GM12878 (cell line): ENCODE results near the gene SLC2A9.

Experiments
- CHD1 ChIP-seq: IDR thresholded peaks from 2 replicates; pipeline ENCODE4 v1.6.1; 2012; ENCODE audit warnings: low read depth, low read length, improper control_type of control experiment
- POLR2A ChIP-seq: IDR thresholded peaks from 2 replicates; pipeline ENCODE4 v1.6.1; 2011; ENCODE audit warnings: low read depth, mild to moderate bottlenecking, low read length
- RCOR1 ChIP-seq: conservative IDR thresholded peaks from 2 replicates; pipeline ENCODE4 v1.6.1; 2012; ENCODE audit warnings: low read depth, low read length, improper control_type of control experiment
- TF ChIP-seq, protein P1 (sequence below): IDR thresholded peaks from 2 replicates; pipeline ENCODE4 v1.6.1; 2011; ENCODE audit warnings: low read depth, mild to moderate bottlenecking, low read length, moderate library complexity, borderline replicate concordance; ENCODE audit errors: extremely low read depth
- TF ChIP-seq, protein P2 (sequence below): IDR thresholded peaks from 2 replicates; pipeline ENCODE4 v1.6.1; 2012; ENCODE audit warnings: low read depth, low read length, improper control_type of control experiment

DNA sequence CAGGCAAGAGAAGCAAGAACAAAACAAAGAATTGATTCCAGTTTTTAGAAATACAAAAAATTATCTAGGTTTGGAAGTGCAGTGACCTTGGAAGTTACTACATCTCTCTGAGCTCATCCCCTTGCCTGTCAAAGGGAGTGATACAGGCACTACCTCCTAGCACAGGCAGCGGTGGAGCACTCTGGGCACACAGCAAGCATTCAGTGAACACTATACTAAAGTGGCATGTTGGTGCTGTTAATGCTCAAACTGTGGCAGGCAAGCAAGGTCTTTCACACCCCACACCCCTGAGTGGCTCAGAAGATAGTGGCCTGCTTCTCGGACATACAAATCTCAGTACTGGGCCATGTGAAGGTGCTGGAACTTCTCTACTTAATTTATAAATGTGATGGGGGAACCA lies 188.7 kb downstream of the SLC2A9 start:
- TF ChIP-seq CHD1: no peak
- no peak for TF ChIP-seq POLR2A
- TF ChIP-seq, protein P1, sequence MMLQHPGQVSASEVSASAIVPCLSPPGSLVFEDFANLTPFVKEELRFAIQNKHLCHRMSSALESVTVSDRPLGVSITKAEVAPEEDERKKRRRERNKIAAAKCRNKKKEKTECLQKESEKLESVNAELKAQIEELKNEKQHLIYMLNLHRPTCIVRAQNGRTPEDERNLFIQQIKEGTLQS: no peak
- no peak for TF ChIP-seq RCOR1
- TF ChIP-seq, protein P2, sequence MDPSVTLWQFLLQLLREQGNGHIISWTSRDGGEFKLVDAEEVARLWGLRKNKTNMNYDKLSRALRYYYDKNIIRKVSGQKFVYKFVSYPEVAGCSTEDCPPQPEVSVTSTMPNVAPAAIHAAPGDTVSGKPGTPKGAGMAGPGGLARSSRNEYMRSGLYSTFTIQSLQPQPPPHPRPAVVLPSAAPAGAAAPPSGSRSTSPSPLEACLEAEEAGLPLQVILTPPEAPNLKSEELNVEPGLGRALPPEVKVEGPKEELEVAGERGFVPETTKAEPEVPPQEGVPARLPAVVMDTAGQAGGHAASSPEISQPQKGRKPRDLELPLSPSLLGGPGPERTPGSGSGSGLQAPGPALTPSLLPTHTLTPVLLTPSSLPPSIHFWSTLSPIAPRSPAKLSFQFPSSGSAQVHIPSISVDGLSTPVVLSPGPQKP: no peak
